ENCODE measurements around the gene UNC93A. TPM values are rescaled to one million over a fixed set of nuclear protein-coding genes. Genes with fewer than 3 reads are reported as not detected.
"Not testable (repeated sequence)": the region's sequence is repeated elsewhere in the genome, so short reads cannot be mapped to it uniquely, and the experiment has no call there.

UNC93A gene
- total RNA-seq, 1 donor from 2014 or later: not detected

DNA sequence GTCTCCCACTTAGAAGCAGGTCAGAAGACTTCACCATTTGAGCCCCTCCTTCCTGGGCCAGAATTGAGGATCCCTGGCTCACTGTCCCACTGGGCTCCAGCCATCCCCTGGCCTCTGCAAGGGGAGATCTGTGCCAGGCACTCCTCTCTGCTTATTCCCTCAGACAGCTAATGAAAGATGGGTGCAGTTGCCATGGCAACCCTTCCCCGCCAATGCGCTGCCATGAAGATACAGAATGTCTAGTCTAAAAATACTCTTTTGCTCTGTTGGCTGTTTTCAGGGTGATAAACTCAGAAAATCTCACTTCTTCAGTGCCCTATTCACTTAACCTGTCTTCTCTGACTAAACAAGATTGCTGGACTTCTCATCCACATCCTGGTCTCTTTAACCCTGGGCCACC is 20.2 kb downstream of the UNC93A start:
- Histone ChIP-seq H3K4me3 (ENCODE audit: low read length in 3 of 3) (no peak overlapping the region), H3K27me3 (ENCODE audit: control insufficient read depth in 3 of 3, insufficient read depth in 3 of 3, low read length in 3 of 3) (peaks cover 6 to 20% (median 17%) of the 10 kb centered on the region in 3 donors), H3K4me1 (ENCODE audit: control insufficient read depth in 3 of 3, insufficient read depth in 3 of 3, low read length in 3 of 3) (no peaks in the 10 kb centered on the region), H3K36me3 (ENCODE audit: control insufficient read depth in 3 of 3, insufficient read depth in 3 of 3, low read length in 3 of 3) (no peaks in the 10 kb centered on the region), H3K9ac (ENCODE audit: low read depth in 1 of 3, low read length in 3 of 3) (no peak overlapping the region), H3K27ac (ENCODE audit: low read depth, low read length) (no peak overlapping the region), H3K9me3 (ENCODE audit: control insufficient read depth in 3 of 3, low read length in 3 of 3) (no peaks in the 10 kb centered on the region)

GRCh38 chr6:167311691-167312090 is 20.6 kb downstream of the UNC93A start:
- not testable (repeated sequence) for H3K9me3 ChIP-seq (ENCODE audit: control insufficient read depth in 3 of 3, low read length in 3 of 3)

DNA sequence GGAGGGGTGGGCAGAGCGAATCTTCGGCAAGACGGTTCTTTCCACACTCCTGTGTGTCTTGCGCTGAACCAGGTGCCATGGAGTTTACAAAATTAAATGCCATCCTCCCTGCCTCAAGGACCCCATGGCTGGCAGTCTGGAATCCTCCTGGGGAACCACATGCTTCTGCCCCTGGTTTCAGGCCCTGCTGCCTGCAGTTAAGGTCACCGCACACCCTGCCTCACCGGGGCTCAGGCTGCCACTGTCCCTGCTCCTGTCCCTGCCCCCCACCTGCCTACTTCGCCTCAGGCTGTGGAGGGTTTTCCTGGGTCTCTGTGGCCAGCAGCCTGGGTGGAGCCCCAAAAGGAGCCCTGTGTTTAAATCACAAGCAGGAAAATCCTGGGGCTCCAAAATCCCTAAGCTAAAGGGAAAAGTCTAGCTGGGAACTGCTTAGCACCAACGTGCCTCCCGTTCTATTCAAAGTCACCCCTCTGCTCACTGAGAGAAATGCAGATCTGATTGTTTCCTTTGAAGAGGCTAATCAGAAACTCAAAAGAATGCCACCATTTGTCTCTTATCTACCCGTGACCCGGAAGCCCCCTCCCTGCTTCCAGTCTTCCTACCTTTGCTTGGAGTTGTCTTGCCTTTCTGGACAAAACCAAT is 23.2 kb downstream of the UNC93A start:
- peaks cover 6 to 27% (median 22%) of the 10 kb centered on the region in 3 donors for H3K27me3 ChIP-seq (ENCODE audit: control insufficient read depth in 3 of 3, insufficient read depth in 3 of 3, low read length in 3 of 3)
- H3K4me1 ChIP-seq (ENCODE audit: control insufficient read depth in 3 of 3, insufficient read depth in 3 of 3, low read length in 3 of 3): no peaks in the 10 kb centered on the region
- no peak overlapping the region for H3K9ac ChIP-seq (ENCODE audit: low read depth in 1 of 3, low read length in 3 of 3)
- no peak overlapping the region for H3K4me3 ChIP-seq (ENCODE audit: low read length in 3 of 3)
- H3K27ac ChIP-seq (ENCODE audit: low read depth, low read length): no peak overlapping the region
- H3K9me3 ChIP-seq (ENCODE audit: control insufficient read depth in 3 of 3, low read length in 3 of 3): no peaks in the 10 kb centered on the region
- no peaks in the 10 kb centered on the region for H3K36me3 ChIP-seq (ENCODE audit: control insufficient read depth in 3 of 3, insufficient read depth in 3 of 3, low read length in 3 of 3)

More at GRCh38 chr6:167311691-167312090, 20.6 kb downstream of the UNC93A start:
- H3K27ac ChIP-seq (ENCODE audit: low read depth, low read length); H3K9ac ChIP-seq (ENCODE audit: low read depth in 1 of 3, low read length in 3 of 3); H3K36me3 ChIP-seq (ENCODE audit: control insufficient read depth in 3 of 3, insufficient read depth in 3 of 3, low read length in 3 of 3); H3K4me3 ChIP-seq (ENCODE audit: low read length in 3 of 3); H3K4me1 ChIP-seq (ENCODE audit: control insufficient read depth in 3 of 3, insufficient read depth in 3 of 3, low read length in 3 of 3): not testable (repeated sequence)
- peaks cover 6 to 20% (median 20%) of the 10 kb centered on the region in 3 donors for H3K27me3 ChIP-seq (ENCODE audit: control insufficient read depth in 3 of 3, insufficient read depth in 3 of 3, low read length in 3 of 3)

DNA sequence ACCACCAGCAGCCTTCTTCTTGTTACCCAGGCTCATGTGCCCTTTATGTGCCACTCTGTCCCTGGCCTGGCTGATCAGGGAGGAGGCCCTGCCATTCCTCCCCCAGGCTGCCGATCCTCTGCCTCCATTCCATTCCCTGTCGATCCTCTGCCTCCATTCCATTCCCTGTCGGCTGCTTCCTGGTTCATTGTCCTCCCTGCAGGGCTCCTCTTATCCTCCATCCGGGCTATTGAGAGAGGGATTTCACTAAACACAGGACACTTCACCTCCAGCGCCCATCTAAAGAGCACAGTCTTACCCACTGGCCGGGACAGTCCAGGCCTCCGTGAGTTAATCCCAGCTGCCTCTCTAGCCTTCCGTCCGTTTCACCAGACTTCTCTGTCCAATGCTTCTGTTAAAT is 26.1 kb downstream of the UNC93A start:
- H3K4me3 ChIP-seq (ENCODE audit: low read length in 3 of 3): no peak overlapping the region
- peaks cover 6 to 24% (median 22%) of the 10 kb centered on the region in 3 donors for H3K27me3 ChIP-seq (ENCODE audit: control insufficient read depth in 3 of 3, insufficient read depth in 3 of 3, low read length in 3 of 3)
- no peaks in the 10 kb centered on the region for H3K4me1 ChIP-seq (ENCODE audit: control insufficient read depth in 3 of 3, insufficient read depth in 3 of 3, low read length in 3 of 3)
- no peak overlapping the region for H3K27ac ChIP-seq (ENCODE audit: low read depth, low read length)
- H3K9ac ChIP-seq (ENCODE audit: low read depth in 1 of 3, low read length in 3 of 3): no peak overlapping the region
- H3K9me3 ChIP-seq (ENCODE audit: control insufficient read depth in 3 of 3, low read length in 3 of 3): no peaks in the 10 kb centered on the region
- H3K36me3 ChIP-seq (ENCODE audit: control insufficient read depth in 3 of 3, insufficient read depth in 3 of 3, low read length in 3 of 3): no peaks in the 10 kb centered on the region

- H3K9me3 ChIP-seq (ENCODE audit: control insufficient read depth in 3 of 3, low read length in 3 of 3); H3K4me3 ChIP-seq (ENCODE audit: low read length in 3 of 3); H3K36me3 ChIP-seq (ENCODE audit: control insufficient read depth in 3 of 3, insufficient read depth in 3 of 3, low read length in 3 of 3); H3K9ac ChIP-seq (ENCODE audit: low read depth in 1 of 3, low read length in 3 of 3); H3K4me1 ChIP-seq (ENCODE audit: control insufficient read depth in 3 of 3, insufficient read depth in 3 of 3, low read length in 3 of 3); H3K27ac ChIP-seq (ENCODE audit: low read depth, low read length): not testable (repeated sequence)
- peaks cover 0 to 17% (median 13%) of the 10 kb centered on the region in 3 donors for H3K27me3 ChIP-seq (ENCODE audit: control insufficient read depth in 3 of 3, insufficient read depth in 3 of 3, low read length in 3 of 3)
These were observed 27.2 kb downstream of the UNC93A start for GRCh38 chr6:167318354-167318753.

DNA sequence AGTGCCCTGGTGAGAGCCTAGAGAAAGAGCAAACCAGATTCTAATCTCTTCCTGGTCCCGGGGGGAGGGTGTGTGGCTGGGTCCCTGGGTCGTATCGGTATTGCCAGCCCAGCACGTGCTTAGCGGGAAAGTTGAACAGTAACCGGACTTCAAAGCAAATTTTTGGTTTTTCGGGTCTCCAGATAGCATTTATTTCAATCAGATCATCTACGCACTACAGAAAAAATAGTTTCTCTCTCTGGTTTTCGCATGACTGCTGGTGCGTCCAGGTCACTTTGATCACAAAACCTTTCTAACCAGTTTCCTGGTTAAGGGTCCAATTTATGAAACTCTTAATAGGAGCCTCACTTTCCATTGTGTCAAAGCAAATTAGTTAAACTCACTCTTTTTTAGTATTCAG is 27.7 kb downstream of the UNC93A start:
- H3K9me3 ChIP-seq (ENCODE audit: control insufficient read depth in 3 of 3, low read length in 3 of 3); H3K4me3 ChIP-seq (ENCODE audit: low read length in 3 of 3); H3K4me1 ChIP-seq (ENCODE audit: control insufficient read depth in 3 of 3, insufficient read depth in 3 of 3, low read length in 3 of 3); H3K27ac ChIP-seq (ENCODE audit: low read depth, low read length); H3K9ac ChIP-seq (ENCODE audit: low read depth in 1 of 3, low read length in 3 of 3); H3K36me3 ChIP-seq (ENCODE audit: control insufficient read depth in 3 of 3, insufficient read depth in 3 of 3, low read length in 3 of 3): not testable (repeated sequence)
- peaks cover 0 to 13% (median 12%) of the 10 kb centered on the region in 3 donors for H3K27me3 ChIP-seq (ENCODE audit: control insufficient read depth in 3 of 3, insufficient read depth in 3 of 3, low read length in 3 of 3)

- peaks cover 0 to 15% (median 7%) of the 10 kb centered on the region in 3 donors for H3K27me3 ChIP-seq (ENCODE audit: control insufficient read depth in 3 of 3, insufficient read depth in 3 of 3, low read length in 3 of 3)
- not testable (repeated sequence) for H3K9me3 ChIP-seq (ENCODE audit: control insufficient read depth in 3 of 3, low read length in 3 of 3); H3K36me3 ChIP-seq (ENCODE audit: control insufficient read depth in 3 of 3, insufficient read depth in 3 of 3, low read length in 3 of 3); H3K4me1 ChIP-seq (ENCODE audit: control insufficient read depth in 3 of 3, insufficient read depth in 3 of 3, low read length in 3 of 3); H3K4me3 ChIP-seq (ENCODE audit: low read length in 3 of 3); H3K9ac ChIP-seq (ENCODE audit: low read depth in 1 of 3, low read length in 3 of 3); H3K27ac ChIP-seq (ENCODE audit: low read depth, low read length)
These were observed 29.0 kb downstream of the UNC93A start for GRCh38 chr6:167319856-167320753.

GRCh38 chr6:167320754-167321056 is 29.6 kb downstream of the UNC93A start:
- H3K4me1 ChIP-seq (ENCODE audit: control insufficient read depth in 3 of 3, insufficient read depth in 3 of 3, low read length in 3 of 3); H3K9me3 ChIP-seq (ENCODE audit: control insufficient read depth in 3 of 3, low read length in 3 of 3); H3K36me3 ChIP-seq (ENCODE audit: control insufficient read depth in 3 of 3, insufficient read depth in 3 of 3, low read length in 3 of 3); H3K4me3 ChIP-seq (ENCODE audit: low read length in 3 of 3); H3K9ac ChIP-seq (ENCODE audit: low read depth in 1 of 3, low read length in 3 of 3); H3K27ac ChIP-seq (ENCODE audit: low read depth, low read length): not testable (repeated sequence)
- H3K27me3 ChIP-seq (ENCODE audit: control insufficient read depth in 3 of 3, insufficient read depth in 3 of 3, low read length in 3 of 3): peaks cover 0 to 17% (median 7%) of the 10 kb centered on the region in 3 donors

- H3K4me3 ChIP-seq (ENCODE audit: low read length in 3 of 3); H3K4me1 ChIP-seq (ENCODE audit: control insufficient read depth in 3 of 3, insufficient read depth in 3 of 3, low read length in 3 of 3): not testable (repeated sequence)
- peaks cover 0 to 20% (median 7%) of the 10 kb centered on the region in 3 donors for H3K27me3 ChIP-seq (ENCODE audit: control insufficient read depth in 3 of 3, insufficient read depth in 3 of 3, low read length in 3 of 3)
These were observed 30.1 kb downstream of the UNC93A start for GRCh38 chr6:167321185-167321584.

GRCh38 chr6:167323111-167323510 is 32.0 kb downstream of the UNC93A start:
- H3K9ac ChIP-seq (ENCODE audit: low read depth in 1 of 3, low read length in 3 of 3): no peak overlapping the region
- peaks cover 0 to 11% (median 0%) of the 10 kb centered on the region in 3 donors for H3K27me3 ChIP-seq (ENCODE audit: control insufficient read depth in 3 of 3, insufficient read depth in 3 of 3, low read length in 3 of 3)
- H3K27ac ChIP-seq (ENCODE audit: low read depth, low read length): no peak overlapping the region
- H3K4me1 ChIP-seq (ENCODE audit: control insufficient read depth in 3 of 3, insufficient read depth in 3 of 3, low read length in 3 of 3): no peaks in the 10 kb centered on the region
- H3K36me3 ChIP-seq (ENCODE audit: control insufficient read depth in 3 of 3, insufficient read depth in 3 of 3, low read length in 3 of 3): no peaks in the 10 kb centered on the region
- H3K9me3 ChIP-seq (ENCODE audit: control insufficient read depth in 3 of 3, low read length in 3 of 3): no peaks in the 10 kb centered on the region
- no peak overlapping the region for H3K4me3 ChIP-seq (ENCODE audit: low read length in 3 of 3)

More at GRCh38 chr6:167321185-167321584, 30.1 kb downstream of the UNC93A start:
- H3K36me3 ChIP-seq (ENCODE audit: control insufficient read depth in 3 of 3, insufficient read depth in 3 of 3, low read length in 3 of 3); H3K9ac ChIP-seq (ENCODE audit: low read depth in 1 of 3, low read length in 3 of 3); H3K27ac ChIP-seq (ENCODE audit: low read depth, low read length); H3K9me3 ChIP-seq (ENCODE audit: control insufficient read depth in 3 of 3, low read length in 3 of 3): not testable (repeated sequence)

All from skeletal muscle tissue (tissue), 4 donors.